ENCODE results near the gene MITF.
"Not testable (repeated sequence)": the region's sequence is repeated elsewhere in the genome, so short reads cannot be mapped to it uniquely, and the experiment has no call there.

MITF gene

DNA sequence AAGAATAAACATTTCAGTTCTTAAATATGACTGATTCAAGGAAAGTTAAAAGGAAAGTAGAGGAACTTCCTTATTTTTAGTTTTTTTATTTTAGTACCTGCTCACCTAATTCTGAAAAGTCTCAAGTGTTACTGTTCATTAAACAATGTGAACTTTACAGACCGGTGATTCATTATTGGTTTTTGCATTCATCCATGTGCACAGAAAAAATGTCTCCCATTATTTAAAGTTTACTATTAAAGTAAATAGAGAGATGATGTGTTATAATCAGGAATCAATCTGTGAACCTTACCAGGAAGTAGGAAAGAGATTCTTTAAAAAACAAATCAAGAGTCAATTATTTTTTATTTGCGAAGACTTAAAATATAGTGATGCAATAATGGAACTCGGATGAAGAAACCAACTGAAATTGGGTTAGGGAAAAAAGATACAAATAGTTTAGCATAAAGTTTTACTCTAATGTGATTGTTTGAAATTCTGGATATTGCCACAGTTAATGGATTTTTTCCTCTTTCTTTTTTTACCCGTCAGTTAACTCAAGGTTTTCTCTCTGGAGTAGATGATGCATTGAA, 140.9 kb downstream of the MITF start:
- no peak for DNase-seq

GRCh38 chr3:69881051-69881450, 141.8 kb downstream of the MITF start:
- DNase-seq, result no peak

- DNase-seq, result no peak
Observed at GRCh38 chr3:69881756-69882428, 142.6 kb downstream of the MITF start.

DNA sequence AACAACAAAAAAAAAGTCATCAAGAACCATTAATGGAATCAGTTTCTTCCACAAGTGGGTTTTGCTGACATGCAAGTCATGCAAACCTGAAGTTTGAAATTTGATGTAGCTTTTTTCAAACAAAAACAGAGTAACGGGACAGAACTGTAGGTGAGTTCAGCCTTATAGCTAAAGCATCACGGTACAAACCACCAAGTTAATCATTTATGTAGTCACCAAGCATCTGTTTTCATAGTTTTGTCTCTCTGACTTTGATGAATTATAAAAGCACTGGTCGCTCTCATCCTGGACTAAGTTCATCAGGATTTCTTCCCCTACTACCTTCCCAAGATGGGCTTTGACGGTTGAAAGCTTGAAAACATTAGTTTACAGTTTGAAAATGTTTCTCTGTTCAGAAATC, 143.3 kb downstream of the MITF start:
- DNase-seq, result no peak

DNA sequence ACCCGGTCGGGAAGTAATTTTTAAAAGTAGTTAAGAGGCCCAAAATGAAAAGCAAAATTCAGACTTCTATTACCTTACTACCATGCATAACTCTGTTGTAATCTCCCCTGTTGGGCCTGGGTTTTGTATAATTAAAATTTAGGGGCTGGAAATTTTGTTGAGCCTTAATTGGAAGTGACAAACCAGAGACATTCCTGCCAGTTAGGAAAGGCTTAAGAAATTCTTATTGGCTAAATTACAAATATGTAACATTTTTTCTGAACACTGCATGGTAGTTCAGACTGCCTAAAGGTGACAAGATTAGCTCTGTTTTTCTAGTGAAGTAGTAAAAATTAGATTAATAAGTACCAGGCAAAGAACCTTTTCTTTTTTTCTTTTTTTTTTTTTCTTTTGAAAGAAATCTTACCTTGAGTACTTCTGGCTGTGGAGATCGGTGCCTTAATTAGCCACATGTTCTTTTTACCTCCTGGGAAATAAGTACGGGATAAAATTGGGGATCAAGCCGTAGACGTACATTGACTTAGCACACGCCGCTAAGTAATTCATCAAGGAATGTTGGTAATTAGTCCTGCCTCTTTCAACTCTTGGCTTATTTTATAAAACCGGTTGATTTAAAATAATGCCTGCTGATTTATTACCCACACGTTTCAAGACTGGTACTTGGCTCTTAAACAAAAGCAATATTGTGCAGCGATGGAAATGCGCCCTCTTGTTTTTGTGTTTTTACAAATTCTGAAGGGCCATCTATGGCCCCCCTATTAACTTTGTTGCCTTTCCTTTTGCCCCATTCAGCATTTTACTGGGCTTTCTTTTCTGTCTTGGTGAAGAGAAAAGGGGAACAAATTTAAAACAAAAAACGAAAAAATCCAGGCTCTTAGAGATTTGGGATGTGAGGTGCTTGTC, 149.0 kb downstream of the MITF start:
- DNase-seq, result no peak

GRCh38 chr3:69888943-69889315, 149.7 kb downstream of the MITF start:
- no peak for DNase-seq

DNA sequence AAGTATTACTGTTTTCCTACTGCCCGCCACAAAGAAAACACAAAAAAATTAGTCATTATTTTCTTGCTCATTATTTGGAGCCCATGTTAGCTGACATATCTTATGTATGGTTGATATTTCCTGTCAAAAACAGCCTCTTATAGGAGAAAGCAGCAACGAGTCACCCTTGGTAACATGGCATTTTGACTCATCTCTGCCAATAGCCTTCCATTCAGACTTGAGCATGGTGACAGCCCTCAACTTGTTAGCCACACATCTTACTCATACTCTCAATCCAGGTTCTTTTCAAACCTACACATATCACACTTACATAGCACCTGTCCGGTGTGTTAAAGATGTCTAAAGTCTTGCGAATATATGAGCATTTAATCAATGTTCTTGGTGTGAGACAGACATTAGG, 150.8 kb downstream of the MITF start:
- DNase-seq, result peak; percentile 1

GRCh38 chr3:69890691-69891090, 151.4 kb downstream of the MITF start:
- DNase-seq, result no peak

DNA sequence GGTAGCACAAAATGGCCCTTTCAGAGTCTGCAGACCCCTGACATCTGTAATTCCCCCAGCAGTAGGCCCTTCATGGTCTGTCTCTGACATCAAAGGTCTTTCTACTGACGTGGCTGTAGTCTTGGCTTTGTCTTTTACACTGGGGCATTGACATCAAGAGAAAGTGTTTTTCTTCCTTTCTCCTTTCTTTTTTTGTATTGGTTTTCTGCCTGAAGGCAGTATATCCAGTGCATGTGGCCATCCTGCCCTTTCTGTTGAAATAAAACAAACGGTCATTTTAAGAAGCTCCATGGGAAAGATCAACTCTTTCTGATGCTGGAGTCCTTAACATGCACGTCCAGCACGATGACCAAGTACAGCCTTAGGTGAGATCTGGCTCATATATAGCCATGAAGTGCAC, 153.4 kb downstream of the MITF start:
- no peak for DNase-seq

GRCh38 chr3:69893274-69893673, 154.0 kb downstream of the MITF start:
- no peak for DNase-seq

DNA sequence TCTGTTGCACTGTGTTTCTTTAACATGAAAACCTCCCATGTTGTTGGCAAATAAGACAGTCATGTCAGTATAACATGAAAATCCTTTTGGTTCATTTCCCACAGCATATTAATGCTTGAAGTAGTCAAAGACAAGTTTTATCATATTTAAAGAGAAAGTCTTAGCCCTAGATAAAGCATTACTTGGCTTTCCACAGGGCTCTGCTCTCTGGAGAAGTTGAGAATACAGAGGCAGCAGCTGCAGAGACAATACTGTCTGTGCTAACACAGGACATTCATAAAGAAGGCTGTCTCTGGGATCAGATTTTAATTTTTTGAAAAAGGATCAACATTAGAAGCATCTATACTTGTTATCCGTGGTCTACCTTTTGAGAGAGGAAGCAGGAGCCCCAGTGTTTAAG, 156.8 kb downstream of the MITF start:
- DNase-seq, result no peak

- DNase-seq, result no peak
Observed at GRCh38 chr3:69900331-69900730, 161.1 kb downstream of the MITF start.

DNA sequence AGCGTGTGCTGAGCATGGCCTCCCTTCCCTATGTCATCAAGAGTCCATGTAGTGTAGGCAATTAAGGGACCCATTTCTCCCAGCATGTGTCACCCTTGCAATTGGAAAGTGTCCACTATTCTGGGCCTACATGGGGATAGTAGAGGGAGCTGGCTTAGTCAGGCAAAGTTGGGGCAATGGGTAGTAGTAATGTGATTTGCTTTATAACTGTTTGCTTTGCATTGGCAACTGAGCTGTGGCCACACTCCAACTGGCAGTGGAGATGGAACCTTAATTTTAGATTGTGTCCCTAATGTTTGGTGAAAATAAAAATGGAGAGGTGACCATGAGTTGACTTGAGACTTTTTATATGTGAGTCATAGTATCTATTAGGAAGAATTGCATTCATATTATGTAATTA, 162.5 kb downstream of the MITF start:
- no peak for DNase-seq

DNA sequence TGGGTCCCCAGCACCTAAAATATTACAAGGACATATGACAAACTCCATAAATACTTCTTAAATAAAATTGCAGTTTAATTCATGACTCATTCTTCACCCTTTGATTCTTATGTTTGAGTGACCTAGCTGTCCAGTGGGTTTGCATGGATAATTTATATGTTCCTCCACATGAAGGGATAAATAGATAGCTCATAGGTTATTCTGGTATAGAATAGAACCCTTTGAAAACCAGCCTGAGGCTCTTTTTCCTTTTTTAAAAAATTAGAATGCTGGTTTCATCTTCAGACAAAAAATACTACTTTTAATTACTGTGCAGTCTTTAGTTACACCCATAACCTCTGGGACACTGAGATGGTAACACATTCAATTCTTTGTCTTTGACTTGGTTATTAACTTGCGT, 163.1 kb downstream of the MITF start:
- no peak for DNase-seq

- DNase-seq, result no peak
Observed at GRCh38 chr3:69906351-69906966, 167.2 kb downstream of the MITF start.

- DNase-seq, result no peak
Observed at GRCh38 chr3:69907554-69907953, 168.3 kb downstream of the MITF start.

- not testable (repeated sequence) for DNase-seq
Observed at GRCh38 chr3:69909859-69910258, 170.6 kb downstream of the MITF start.

DNA sequence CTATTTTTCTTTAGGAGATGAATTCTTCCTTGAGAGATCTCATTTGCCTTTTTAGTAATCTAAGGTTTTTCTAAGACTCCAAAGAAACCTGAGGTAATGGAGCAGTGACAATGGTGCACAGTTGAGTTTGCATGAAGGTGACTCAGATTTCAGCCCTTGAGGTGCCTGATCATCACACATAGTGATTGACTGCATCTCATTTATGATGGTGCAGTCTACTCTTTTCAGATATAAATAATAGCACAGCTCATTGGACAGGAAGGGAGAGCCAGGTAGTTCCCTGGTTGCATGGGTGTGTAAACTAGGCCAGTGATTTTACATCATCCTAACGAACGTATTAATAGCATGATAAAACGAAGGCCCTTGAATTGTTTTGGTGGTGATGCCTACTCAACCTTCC, 174.2 kb downstream of the MITF start:
- no peak for DNase-seq

DNA sequence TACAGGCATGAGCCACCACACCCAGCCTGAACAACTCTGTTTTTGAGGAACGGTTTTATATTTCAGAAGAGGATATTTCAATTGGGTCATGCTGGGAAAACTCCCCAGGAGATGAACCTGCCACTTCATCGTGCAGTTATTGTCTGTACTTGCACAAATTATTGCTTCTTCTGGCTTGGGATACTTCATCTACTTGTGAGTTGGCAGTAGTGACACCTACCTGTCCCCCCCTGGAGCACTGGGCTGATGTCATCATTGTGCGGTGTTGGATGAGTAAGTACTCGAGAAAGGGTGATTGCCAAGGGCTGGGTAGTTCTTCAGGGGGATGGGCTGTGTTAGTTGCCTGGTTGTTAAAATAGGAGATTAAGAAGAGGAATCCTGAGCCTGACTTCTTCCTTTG, 175.1 kb downstream of the MITF start:
- no peak for DNase-seq

DNA sequence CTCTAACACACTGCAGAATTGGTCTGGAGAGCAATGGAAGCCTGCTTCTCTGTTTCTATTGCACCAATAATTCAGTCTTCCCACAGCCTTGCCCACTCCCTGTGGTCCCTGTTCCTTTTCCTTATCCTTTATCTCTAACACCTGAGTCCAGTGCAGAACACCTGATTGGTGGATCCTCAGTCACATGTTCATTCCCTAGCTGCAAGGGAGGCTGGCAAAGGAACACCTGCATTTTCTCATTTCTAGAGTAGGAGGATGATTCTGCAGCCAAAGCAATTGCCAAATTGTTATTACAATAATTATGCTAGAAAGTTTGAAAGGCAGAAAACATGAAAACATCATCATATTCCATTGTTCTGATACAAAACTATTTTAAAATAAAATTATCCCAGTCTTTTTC, 176.5 kb downstream of the MITF start:
- no peak for DNase-seq

DNA sequence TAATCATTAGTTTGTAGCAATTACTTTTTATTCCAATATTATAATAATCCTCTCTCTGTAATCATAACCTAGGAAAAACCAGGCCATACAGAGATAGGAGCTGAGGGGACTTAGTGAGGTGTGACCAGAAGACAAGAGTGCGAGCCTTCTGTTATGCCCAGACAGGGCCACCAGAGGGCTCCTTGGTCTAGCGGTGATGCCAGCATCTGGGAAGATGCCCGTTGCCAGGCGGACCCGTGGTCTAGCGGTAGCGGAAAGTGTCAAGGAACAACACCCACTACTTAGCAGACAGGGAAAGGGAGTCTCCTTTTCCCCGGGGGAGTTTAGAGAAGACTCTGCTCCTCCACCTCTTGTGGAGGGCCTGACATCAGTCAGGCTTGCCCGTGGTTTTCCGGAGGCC, 180.7 kb downstream of the MITF start:
- not testable (repeated sequence) for DNase-seq

GRCh38 chr3:69921651-69922050, 182.4 kb downstream of the MITF start:
- no peak for DNase-seq

- DNase-seq, result no peak
Observed at GRCh38 chr3:69922521-69923000, 183.3 kb downstream of the MITF start.

DNA sequence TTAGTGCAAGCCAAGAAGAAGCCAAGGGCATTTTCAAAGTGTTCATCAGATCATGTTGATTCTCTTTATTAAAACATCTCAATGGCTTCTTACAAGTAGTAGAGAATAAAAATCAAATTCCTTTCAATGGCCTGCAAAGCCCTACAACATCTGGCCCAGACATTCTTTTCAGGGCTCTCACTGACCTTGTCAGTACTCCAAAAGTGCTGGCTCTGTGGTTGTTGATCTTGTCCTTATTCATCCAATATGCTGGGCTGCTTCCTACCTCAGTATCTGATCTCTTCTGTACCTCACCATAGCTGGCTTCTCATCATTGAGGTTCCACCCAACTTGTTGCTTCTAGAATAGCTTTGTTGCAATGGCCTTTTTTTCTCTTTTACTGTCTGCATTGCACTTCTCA, 186.2 kb downstream of the MITF start:
- no peak for DNase-seq

All from NK-92 treated with Interleukin-12 subunit alpha and Interleukin-12 subunit beta, amount 100 ng/mL, for 24 hours (cell line).